Stomach (tissue), 4 donors: ENCODE measurements around the gene PRKAR2B.

Source experiments
- CTCF ChIP-seq, 7 experiments: fragments of 450-650 bp in 4 of 7; fragments of 200-600 bp in 3 of 7; sonication (generic) in 3 of 7; IDR thresholded peaks; one replicate each; pipeline ENCODE4 v1.5.1; 2016 to 2019; ENCODE audit warnings: antibody characterized with exemption in 7 of 7, control low read depth in 2 of 7, mild to moderate bottlenecking in 1 of 7
- EP300 ChIP-seq: sonication (generic); formaldehyde crosslinking; IDR thresholded peaks from one replicate; pipeline ENCODE4 v1.6.1; 2017; ENCODE audit warnings: antibody characterized with exemption
- POLR2AphosphoS5 ChIP-seq, 3 donors: sonication (generic); formaldehyde crosslinking; IDR thresholded peaks; one replicate each; pipeline ENCODE4 v1.6.1; 2016; ENCODE audit warnings: antibody characterized with exemption in 3 of 3

- TF ChIP-seq EP300 (no peak), CTCF (IDR thresholded peaks at IDR 0.05) (no peak), POLR2AphosphoS5 (IDR thresholded peaks at IDR 0.05) (no peak)
These were observed 141.2 kb downstream of the PRKAR2B start for GRCh38 chr7:107185716-107186115.
